ENCODE measurements around the gene STX10. TPM values are rescaled to one million over a fixed set of nuclear protein-coding genes. Genes with fewer than 3 reads are reported as not detected.
"Not testable (repeated sequence)": the region's sequence is repeated elsewhere in the genome, so short reads cannot be mapped to it uniquely, and the experiment has no call there.

STX10 gene
- total RNA-seq, 1 donor from 2014 or later, result 36.5 TPM

GRCh38 chr19:13150931-13151604 is 893 bp upstream of the STX10 start:
- peaks cover 38% of the 10 kb centered on the region for H3K79me2 ChIP-seq (ENCODE audit: low read depth)
- Mint-ChIP-seq H3K4me3 (peak overlapping the region; percentile 94), H3K27ac (peak overlapping the region; percentile 99), H3K9me3 (no peaks in the 10 kb centered on the region), H3K27me3 (ENCODE audit: insufficient read depth, low read depth) (peaks cover 16% of the 10 kb centered on the region), H3K36me3 (peaks cover 7% of the 10 kb centered on the region), H3K4me1 (peaks cover 35% of the 10 kb centered on the region)
- H3K9me3 ChIP-seq (ENCODE audit: low read depth), result no peaks in the 10 kb centered on the region
- no peaks in the 10 kb centered on the region for H3K36me3 ChIP-seq
- H3F3A ChIP-seq (ENCODE audit: low read depth), result peaks cover 36% of the 10 kb centered on the region
- no peak overlapping the region for H2AFZ ChIP-seq (replicated peaks)
- peak overlapping the region; percentile 87 for H3K27ac ChIP-seq
- DNase-seq (ENCODE audit: low spot score), result peak; percentile 54
- peaks cover 6% of the 10 kb centered on the region for H3K27me3 ChIP-seq
- peaks cover 25% of the 10 kb centered on the region for H4K20me1 ChIP-seq (ENCODE audit: low read depth)
- TF ChIP-seq EZH2 (IDR thresholded peaks at IDR 0.05) (no peak), EZH2phosphoT487 (IDR thresholded peaks at IDR 0.05) (no peak)
- TF ChIP-seq, protein P1, sequence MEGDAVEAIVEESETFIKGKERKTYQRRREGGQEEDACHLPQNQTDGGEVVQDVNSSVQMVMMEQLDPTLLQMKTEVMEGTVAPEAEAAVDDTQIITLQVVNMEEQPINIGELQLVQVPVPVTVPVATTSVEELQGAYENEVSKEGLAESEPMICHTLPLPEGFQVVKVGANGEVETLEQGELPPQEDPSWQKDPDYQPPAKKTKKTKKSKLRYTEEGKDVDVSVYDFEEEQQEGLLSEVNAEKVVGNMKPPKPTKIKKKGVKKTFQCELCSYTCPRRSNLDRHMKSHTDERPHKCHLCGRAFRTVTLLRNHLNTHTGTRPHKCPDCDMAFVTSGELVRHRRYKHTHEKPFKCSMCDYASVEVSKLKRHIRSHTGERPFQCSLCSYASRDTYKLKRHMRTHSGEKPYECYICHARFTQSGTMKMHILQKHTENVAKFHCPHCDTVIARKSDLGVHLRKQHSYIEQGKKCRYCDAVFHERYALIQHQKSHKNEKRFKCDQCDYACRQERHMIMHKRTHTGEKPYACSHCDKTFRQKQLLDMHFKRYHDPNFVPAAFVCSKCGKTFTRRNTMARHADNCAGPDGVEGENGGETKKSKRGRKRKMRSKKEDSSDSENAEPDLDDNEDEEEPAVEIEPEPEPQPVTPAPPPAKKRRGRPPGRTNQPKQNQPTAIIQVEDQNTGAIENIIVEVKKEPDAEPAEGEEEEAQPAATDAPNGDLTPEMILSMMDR (IDR thresholded peaks at IDR 0.05), result no peak
- H3K9ac ChIP-seq, result peak overlapping the region; percentile 80
- H3K4me1 ChIP-seq, result peaks cover 4% of the 10 kb centered on the region
- peak overlapping the region; percentile 91 for H3K4me3 ChIP-seq
- peak overlapping the region; percentile 94 for H3K4me2 ChIP-seq

- H3K27ac Mint-ChIP-seq, result no peak overlapping the region
- peak overlapping the region; percentile 94 for H3K4me3 Mint-ChIP-seq
- peak; percentile 72 for DNase-seq (ENCODE audit: low spot score)
- Histone ChIP-seq H3F3A (ENCODE audit: low read depth) (peaks cover 26% of the 10 kb centered on the region), H2AFZ (replicated peaks) (peak overlapping the region; percentile 66), H3K36me3 (no peaks in the 10 kb centered on the region), H3K4me2 (peak overlapping the region; percentile 94), H4K20me1 (ENCODE audit: low read depth) (peaks cover 18% of the 10 kb centered on the region), H3K9ac (no peak overlapping the region), H3K27me3 (peaks cover 6% of the 10 kb centered on the region), H3K27ac (no peak overlapping the region), H3K79me2 (ENCODE audit: low read depth) (peaks cover 31% of the 10 kb centered on the region), H3K9me3 (ENCODE audit: low read depth) (no peaks in the 10 kb centered on the region), H3K4me1 (no peaks in the 10 kb centered on the region), H3K4me3 (peak overlapping the region; percentile 91)
- peaks cover 26% of the 10 kb centered on the region for H3K4me1 Mint-ChIP-seq
- no peaks in the 10 kb centered on the region for H3K9me3 Mint-ChIP-seq
- peaks cover 7% of the 10 kb centered on the region for H3K36me3 Mint-ChIP-seq
- TF ChIP-seq EZH2 (IDR thresholded peaks at IDR 0.05) (peak; percentile 23), EZH2phosphoT487 (IDR thresholded peaks at IDR 0.05) (no peak)
- TF ChIP-seq, protein P1 (IDR thresholded peaks at IDR 0.05), result no peak
- H3K27me3 Mint-ChIP-seq (ENCODE audit: insufficient read depth, low read depth), result peaks cover 16% of the 10 kb centered on the region
Measured at GRCh38 chr19:13149628-13150186, 468 bp downstream of the STX10 start.

- H3K9ac ChIP-seq; H3K9me3 Mint-ChIP-seq; H3K27ac Mint-ChIP-seq; H3K36me3 ChIP-seq; H3K27me3 ChIP-seq; H3K27ac ChIP-seq; DNase-seq (ENCODE audit: low spot score); H3K4me1 ChIP-seq; H3K9me3 ChIP-seq (ENCODE audit: low read depth); H3K36me3 Mint-ChIP-seq: not testable (repeated sequence)
- Histone ChIP-seq H3F3A (ENCODE audit: low read depth) (peaks cover 21% of the 10 kb centered on the region), H3K4me2 (peak overlapping the region; percentile 94), H3K4me3 (peak overlapping the region; percentile 91), H2AFZ (replicated peaks) (peak overlapping the region; percentile 66), H4K20me1 (ENCODE audit: low read depth) (peaks cover 13% of the 10 kb centered on the region), H3K79me2 (ENCODE audit: low read depth) (peaks cover 25% of the 10 kb centered on the region)
- H3K4me1 Mint-ChIP-seq, result peaks cover 23% of the 10 kb centered on the region
- H3K27me3 Mint-ChIP-seq (ENCODE audit: insufficient read depth, low read depth), result peaks cover 14% of the 10 kb centered on the region
- H3K4me3 Mint-ChIP-seq, result peak overlapping the region; percentile 94
Measured at GRCh38 chr19:13149173-13149627, 975 bp downstream of the STX10 start.
